ENCODE data around the gene LRRC7. TPM values are rescaled to one million over a fixed set of nuclear protein-coding genes. Genes with fewer than 3 reads are reported as not detected.

Gene LRRC7
- total RNA-seq, 1 experiment from 2014 or later = not detected

DNA sequence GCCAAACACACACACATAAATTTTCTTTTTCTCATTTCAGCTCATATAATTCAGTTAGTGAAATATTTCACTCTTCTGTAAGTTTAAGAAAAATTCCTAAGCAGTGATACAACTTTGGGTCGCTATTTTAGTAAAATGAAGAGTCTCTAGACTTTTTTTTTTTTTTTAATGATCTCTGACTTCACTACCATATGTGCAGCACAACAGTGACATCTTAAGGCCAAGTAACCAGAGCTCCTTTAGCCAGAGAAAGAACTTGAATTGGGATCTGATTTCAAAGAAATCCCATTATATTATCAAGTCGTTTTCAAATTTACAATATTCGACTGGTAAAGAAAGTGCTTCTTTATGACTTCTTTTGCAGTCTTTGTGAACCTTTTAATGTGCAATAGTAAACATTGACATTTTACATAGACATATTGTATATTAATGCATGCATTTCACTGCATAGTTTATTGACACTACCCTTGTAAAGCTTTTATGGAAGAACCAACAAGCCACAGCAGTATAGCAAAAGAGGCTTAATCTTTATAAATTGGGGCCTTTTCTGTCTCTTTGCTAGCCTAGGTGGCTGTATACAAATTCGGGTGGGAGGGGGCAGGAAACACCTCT is 575.4 kb downstream of the LRRC7 start:
- peaks cover under 1% of the 10 kb centered on the region; the same call in 1 of the 2 replicates for H3K36me3 ChIP-seq (ENCODE audit: control insufficient read depth, insufficient read depth, low read length)
- H3K27ac ChIP-seq (ENCODE audit: low read length) = no peak overlapping the region
- ATAC-seq (no peak), DNase-seq (ENCODE audit: low read depth, low spot score) (no peak)
- in situ Hi-C loops (cut with HindIII; ENCODE audit: low pct_unique_long_range_greater_than_20kb, low sequenced_read_pairs) (no loop called here), intact Hi-C loops (cut with micrococcal nuclease; ENCODE audit: unreplicated experiment) (no loop called here)
- CTCF ChIA-PET = no interaction called here
- POLR2A ChIA-PET = interaction anchor here (0.7 kb wide), 2 partner anchors 64 to 355 kb away, joined by 8 to 16 read pairs; no protein-coding TSS in a partner anchor
- no TSS peak for BruUV-seq (replicated peaks)
- no peaks in the 10 kb centered on the region for H3K9me3 ChIP-seq (ENCODE audit: control insufficient read depth, insufficient read depth, low read depth, low read length)
- H3K4me1 ChIP-seq (ENCODE audit: control insufficient read depth, insufficient read depth, low read length) = no peaks in the 10 kb centered on the region; the same call in 1 of the 2 replicates
- H3K4me3 ChIP-seq (ENCODE audit: low read depth in 2 of 2, low read length in 2 of 2) = no peak overlapping the region
- H3K27me3 ChIP-seq (ENCODE audit: control insufficient read depth, insufficient read depth, low read length) = no peaks in the 10 kb centered on the region
- TF ChIP-seq POLR2AphosphoS5 (IDR thresholded peaks at IDR 0.05; ENCODE audit: low read depth, low read length) = no peak
- TF ChIP-seq, protein P1, sequence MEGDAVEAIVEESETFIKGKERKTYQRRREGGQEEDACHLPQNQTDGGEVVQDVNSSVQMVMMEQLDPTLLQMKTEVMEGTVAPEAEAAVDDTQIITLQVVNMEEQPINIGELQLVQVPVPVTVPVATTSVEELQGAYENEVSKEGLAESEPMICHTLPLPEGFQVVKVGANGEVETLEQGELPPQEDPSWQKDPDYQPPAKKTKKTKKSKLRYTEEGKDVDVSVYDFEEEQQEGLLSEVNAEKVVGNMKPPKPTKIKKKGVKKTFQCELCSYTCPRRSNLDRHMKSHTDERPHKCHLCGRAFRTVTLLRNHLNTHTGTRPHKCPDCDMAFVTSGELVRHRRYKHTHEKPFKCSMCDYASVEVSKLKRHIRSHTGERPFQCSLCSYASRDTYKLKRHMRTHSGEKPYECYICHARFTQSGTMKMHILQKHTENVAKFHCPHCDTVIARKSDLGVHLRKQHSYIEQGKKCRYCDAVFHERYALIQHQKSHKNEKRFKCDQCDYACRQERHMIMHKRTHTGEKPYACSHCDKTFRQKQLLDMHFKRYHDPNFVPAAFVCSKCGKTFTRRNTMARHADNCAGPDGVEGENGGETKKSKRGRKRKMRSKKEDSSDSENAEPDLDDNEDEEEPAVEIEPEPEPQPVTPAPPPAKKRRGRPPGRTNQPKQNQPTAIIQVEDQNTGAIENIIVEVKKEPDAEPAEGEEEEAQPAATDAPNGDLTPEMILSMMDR (IDR thresholded peaks at IDR 0.05) = peak; percentile 10; the same call in 1 of the 2 replicates

DNA sequence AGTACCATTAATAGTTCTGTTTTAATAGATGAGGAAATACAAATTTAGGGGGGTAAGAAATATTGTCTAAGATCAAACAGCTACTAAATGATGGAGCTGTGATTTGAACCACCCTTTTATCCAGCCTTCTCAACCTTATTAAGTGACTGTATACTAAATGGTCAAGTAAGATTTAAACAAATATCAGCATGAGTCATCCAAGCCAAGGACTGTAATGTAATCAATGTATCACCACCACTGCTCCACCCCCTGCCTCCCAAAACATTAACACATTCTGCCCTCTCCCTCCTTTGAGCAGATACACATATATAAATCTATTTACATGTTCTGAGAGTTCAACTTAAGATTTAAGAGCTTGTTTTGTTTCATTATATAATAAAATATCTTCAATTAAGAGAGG is 578.8 kb downstream of the LRRC7 start:
- in situ Hi-C loops (cut with HindIII; ENCODE audit: low pct_unique_long_range_greater_than_20kb, low sequenced_read_pairs) = no loop called here
- Histone ChIP-seq H3K4me3 (ENCODE audit: low read depth in 2 of 2, low read length in 2 of 2) (no peak overlapping the region), H3K36me3 (ENCODE audit: control insufficient read depth, insufficient read depth, low read length) (peaks cover 2% of the 10 kb centered on the region; the same call in 1 of the 2 replicates), H3K27me3 (ENCODE audit: control insufficient read depth, insufficient read depth, low read length) (no peaks in the 10 kb centered on the region), H3K4me1 (ENCODE audit: control insufficient read depth, insufficient read depth, low read length) (no peaks in the 10 kb centered on the region; the same call in 1 of the 2 replicates), H3K27ac (ENCODE audit: low read length) (no peak overlapping the region), H3K9me3 (ENCODE audit: control insufficient read depth, insufficient read depth, low read depth, low read length) (no peaks in the 10 kb centered on the region)
- intact Hi-C loops (cut with micrococcal nuclease; ENCODE audit: unreplicated experiment) = no loop called here
- no TSS peak for BruUV-seq (replicated peaks)
- TF ChIP-seq POLR2AphosphoS5 (IDR thresholded peaks at IDR 0.05; ENCODE audit: low read depth, low read length) = no peak
- TF ChIP-seq TCF7L2 (IDR thresholded peaks at IDR 0.05; ENCODE audit: low read depth, low read length) = no peak
- TF ChIP-seq, protein P1 (IDR thresholded peaks at IDR 0.05) = no peak
- TF ChIP-seq, protein P2, sequence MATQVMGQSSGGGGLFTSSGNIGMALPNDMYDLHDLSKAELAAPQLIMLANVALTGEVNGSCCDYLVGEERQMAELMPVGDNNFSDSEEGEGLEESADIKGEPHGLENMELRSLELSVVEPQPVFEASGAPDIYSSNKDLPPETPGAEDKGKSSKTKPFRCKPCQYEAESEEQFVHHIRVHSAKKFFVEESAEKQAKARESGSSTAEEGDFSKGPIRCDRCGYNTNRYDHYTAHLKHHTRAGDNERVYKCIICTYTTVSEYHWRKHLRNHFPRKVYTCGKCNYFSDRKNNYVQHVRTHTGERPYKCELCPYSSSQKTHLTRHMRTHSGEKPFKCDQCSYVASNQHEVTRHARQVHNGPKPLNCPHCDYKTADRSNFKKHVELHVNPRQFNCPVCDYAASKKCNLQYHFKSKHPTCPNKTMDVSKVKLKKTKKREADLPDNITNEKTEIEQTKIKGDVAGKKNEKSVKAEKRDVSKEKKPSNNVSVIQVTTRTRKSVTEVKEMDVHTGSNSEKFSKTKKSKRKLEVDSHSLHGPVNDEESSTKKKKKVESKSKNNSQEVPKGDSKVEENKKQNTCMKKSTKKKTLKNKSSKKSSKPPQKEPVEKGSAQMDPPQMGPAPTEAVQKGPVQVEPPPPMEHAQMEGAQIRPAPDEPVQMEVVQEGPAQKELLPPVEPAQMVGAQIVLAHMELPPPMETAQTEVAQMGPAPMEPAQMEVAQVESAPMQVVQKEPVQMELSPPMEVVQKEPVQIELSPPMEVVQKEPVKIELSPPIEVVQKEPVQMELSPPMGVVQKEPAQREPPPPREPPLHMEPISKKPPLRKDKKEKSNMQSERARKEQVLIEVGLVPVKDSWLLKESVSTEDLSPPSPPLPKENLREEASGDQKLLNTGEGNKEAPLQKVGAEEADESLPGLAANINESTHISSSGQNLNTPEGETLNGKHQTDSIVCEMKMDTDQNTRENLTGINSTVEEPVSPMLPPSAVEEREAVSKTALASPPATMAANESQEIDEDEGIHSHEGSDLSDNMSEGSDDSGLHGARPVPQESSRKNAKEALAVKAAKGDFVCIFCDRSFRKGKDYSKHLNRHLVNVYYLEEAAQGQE (IDR thresholded peaks at IDR 0.05; ENCODE audit: insufficient read depth in 1 of 2, low read depth in 2 of 2, low read length in 1 of 2) = no peak
- TF ChIP-seq SIN3A (IDR thresholded peaks at IDR 0.05; ENCODE audit: borderline replicate concordance, insufficient read depth, low read depth, low read length) = no peak
- CTCF ChIA-PET = no interaction called here
- DNase-seq (ENCODE audit: low read depth, low spot score) (peak; percentile 8), ATAC-seq (no peak)
- POLR2A ChIA-PET = no interaction called here

All from Panc1 (cell line).